Stimulated activated CD4-positive, alpha-beta T cell treated with anti-CD3 and anti-CD28 coated beads, Interleukin-1b, Interleukin-23, amount 100 ng/mL, for 4 hours (primary cell): ENCODE measurements around the gene ARID3C.

ENCODE experiments used
- DNase-seq, 2 donors: peaks; one replicate each; pipeline ENCODE4 v3.0.0-alpha.2; 2020; ENCODE audit warnings: low read depth in 2 of 2

Gene ARID3C, protein sequence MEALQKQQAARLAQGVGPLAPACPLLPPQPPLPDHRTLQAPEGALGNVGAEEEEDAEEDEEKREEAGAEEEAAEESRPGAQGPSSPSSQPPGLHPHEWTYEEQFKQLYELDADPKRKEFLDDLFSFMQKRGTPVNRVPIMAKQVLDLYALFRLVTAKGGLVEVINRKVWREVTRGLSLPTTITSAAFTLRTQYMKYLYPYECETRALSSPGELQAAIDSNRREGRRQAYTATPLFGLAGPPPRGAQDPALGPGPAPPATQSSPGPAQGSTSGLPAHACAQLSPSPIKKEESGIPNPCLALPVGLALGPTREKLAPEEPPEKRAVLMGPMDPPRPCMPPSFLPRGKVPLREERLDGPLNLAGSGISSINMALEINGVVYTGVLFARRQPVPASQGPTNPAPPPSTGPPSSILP

DNA sequence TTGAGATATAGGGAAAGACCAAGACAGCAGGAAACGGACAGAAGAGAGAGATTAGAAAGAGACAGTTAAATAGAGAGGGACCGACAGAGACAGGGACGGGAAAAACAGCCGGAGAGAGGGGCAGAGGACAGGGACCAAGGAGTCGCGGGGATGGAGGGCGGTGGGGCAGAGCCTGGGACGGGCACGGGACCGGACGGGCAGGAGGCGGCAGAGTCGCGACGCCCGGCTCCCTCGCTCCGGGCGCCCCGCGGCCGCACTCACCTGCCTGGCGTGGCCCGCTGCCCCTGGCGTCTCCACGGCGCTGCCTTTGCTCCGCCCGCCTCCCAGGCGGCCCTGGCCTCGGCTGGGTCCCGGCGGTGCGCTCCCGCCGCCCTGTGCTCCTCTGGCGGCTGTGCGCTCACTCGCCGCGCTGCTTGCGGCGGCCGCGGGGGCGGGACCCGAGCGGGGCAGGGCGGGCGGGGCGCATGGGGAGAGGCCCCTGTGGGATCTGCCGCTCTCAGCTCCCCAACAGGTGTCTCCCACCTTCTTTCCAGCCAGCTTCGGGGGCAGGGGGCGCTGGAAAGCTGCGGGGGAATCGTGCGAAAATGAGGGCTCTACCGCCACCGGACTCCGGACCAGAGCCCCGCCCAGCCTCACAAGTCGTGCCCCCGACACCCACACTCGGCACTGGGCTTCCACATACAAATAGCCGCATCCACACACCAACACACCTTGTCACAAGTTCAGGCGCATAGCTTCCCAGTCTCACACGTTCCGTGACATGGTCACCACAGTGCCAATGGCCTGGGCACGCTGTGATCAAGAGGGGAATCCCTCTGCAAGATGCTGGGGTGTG lies at the start of gene ARID3C:
Gene ARID3C (minus strand): TSS at position 411 of the 835 bp plus-strand sequence. CDS start 1,052 bp downstream, outside the sequence.
- peak; percentile 27 to 51 for DNase-seq

DNA sequence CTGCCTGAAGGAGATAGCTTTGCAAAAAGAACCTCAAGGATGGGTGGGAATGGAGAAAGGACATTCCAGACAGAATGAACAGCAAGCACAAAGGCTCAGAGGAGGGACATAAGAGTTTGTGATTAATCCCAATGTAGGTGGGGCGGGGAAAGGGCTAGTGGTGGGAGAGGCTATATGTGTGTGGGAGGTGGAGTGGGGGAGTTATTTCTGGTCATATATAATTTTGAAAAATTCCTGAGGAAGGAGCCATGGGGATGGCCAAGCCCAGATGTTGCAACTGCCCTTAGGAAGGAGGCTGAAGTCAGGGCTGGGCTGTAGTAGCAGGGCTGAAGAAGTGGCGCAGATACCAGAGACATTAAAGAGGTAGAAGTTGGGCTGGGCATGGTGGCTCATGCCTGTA lies 47.0 kb upstream of the ARID3C start:
- DNase-seq: no peak

DNA sequence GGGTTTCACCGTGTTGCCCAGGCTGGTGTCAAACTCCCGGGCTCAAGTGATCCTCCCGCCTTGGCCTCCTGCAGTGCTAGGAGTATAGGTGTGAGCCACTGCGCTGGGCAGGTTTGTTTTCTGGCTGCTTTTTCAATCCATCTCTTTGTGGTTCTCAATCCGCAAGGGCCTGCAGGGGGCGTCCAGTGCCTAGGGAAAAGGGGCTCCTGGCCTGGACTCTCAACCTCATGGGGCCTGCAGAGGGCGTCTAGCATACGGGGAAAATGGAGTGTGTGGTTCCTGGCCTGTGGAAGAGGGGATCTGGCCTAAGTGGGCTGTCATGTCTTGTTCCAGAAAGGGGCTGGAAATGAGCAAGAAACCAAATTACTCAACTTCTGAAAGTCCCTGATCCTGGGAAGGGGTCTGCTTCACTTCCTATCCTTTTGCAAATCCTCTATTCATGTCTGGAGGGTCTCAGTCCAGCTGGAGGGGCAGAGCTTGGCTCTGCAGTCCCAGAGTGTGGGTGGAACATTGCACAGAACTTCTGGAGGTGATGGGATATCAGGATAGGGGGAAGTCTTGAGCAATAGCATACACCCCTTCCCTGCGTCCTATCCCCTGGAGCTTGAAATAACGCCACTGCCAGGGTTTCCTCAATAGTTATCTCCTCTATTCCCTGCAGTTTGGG lies 46.3 kb upstream of the ARID3C start:
- peak; percentile 32 to 54 for DNase-seq

DNA sequence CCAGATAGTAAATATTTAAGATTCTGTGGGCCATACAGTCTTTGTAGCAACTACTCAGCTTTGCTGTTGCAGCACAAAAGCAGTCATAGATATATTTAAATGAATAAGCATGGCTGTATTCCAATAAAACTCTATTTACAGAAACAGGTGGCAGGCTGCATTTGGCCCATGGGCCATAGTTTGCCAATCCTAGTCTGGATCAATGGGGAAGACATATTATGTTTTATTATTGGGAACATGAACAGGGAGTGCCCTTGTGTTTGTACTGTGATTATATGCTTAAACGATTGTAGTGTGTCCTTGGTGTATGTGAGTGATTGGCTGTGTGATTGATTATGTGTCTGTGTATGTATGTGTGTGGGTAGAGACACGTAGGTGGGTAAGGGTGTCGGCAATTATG lies 45.6 kb upstream of the ARID3C start:
- no peak for DNase-seq

DNA sequence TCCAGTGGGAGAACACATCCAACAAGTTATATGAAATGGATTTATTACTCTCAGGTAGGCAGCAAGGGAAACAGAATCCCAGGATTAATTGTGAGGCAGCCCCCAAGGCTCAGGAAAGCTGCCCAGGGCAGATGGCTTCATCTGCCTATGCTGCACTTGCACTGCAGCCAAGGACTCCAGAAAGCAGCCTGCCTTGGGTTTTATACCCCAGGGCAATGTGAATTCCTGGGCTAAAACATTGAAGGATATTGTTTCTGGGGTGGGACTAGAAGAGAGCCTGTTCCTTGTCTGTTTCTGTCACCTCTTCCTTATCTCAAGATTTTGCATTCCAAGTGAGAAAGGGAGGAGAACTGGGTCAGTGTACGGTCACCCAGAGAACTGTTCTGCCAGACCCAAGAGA lies 42.4 kb upstream of the ARID3C start:
- DNase-seq: no peak

DNA sequence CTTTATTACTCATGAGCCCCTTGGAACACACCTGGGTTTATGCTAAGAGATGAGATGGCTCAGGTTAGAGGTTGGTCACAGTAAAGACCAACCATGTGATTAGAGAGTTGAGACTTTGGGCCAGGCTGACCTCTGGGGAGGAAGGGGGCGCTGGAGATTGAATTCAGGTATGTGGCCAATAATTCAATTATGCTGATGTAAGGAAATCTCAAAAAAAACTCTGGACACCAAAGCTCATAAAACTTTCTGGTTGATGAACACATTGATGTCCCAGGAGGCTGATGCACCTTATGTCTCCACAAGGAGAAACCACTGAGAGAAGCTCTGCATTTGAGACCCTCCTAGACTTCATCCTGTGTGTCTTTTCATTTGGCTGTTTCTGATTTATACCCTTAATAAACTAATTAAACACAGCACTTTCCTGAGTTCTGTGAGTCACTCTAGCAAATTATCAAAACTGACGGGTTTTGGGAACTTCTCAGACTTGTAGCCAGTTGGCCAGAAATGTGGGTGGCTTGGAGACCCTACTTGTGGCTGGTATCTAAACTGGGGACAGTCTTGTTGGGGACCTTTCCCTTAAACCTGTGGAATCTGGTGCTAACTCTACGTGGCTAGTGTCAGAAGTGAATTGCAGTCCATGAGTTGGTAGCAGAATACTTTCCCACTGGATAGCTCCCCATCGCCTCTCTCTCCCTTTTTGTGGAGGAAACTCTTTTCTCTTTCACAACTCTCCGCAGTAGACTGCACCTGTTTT lies 41.1 kb upstream of the ARID3C start:
- no peak for DNase-seq

DNA sequence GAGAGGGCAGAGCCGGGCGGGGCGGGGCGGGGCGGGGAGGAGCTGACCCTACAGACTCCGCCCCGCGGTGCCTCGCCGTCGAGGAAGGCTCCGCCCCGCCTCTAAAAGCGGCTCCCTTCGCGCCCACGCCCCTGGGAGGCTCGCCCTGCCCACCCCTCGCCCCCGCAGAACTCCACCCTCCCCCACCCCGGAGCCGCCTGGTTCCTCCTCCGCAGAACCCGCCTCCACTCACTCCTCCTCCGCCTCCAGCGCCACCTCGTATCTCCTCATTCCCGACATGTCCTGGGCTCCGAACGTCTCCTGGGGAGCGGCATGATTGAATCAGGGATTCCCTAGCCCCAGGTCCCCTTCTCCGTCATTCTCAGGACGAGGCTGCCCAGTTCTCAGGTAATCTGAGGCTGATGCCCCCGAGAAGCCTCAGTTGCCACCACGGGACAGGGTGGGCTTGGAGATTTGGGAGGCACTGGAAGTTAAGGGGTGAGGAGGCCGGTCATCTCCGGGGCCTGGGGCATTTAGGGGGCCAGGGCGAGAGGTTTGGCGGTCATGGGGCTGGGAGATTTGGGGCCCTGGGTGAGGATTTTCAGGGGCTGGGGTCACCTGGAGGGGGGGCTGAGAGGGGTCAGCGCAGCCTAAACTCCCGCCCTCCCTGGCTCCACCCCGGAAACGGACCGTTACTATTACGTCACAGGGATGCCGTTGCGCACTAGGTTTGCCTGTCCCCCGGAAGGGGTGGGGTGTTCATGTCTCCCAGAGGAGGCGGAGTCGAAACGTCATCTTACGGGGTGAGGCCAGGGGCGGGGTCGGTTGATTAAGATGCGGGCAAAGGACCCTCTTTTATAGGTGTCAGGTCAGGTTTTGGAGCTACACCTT lies 36.8 kb upstream of the ARID3C start:
- peak; percentile 73 to 80 for DNase-seq

DNA sequence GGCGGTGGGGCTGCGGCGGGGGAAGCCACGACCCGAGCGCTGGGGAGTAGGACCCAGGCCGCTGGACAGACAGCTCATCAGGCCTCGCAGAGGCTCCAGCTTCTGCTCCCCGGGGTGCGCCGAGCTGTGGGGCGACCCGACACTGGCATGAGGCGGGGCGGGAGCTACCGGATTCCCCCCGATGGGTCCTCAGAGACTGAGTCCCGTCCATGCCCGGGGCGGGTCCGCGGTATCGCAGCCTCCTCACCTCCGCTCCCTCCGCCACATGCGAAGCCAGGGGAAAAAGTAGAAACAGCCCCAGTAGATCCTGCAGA lies 36.2 kb upstream of the ARID3C start:
- no peak for DNase-seq

DNA sequence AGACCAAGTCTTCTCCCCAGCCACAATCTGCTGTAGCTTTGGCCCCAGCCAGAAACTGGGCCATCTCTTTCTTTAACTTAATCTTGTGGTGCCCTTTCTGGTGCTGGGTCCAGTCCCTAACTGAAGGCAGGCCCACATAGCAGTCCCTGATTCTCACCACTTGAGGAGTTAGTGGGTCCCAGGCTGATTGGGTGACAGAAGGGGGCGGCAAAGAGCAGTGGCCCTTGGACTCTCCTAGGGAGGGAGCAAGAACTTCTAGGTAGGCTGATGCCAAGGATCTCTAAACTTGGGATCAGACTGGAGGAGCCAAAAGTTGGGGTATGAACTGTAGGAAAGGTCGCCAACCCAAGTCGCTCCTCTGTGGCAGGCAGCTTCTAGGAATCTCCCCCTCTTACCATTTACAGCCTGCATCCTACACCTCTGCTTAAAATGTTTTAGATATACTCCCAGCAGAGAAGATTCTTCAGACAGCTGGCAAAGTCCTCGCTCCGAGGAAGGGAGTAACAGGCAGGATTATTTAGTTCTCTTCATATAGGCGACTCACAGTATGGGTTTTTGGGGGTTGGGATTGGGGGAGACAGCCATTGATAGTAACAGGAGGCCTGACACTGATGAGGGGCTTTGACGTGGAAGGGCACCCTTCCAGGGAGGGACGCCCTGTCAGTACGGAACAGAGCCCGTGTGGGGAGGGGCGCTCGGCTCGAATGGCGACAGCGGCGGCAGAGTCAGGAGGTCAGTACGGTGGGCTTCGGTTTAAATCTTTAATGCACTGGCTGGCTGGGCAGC lies 35.6 kb upstream of the ARID3C start:
- peak in 1 of 2 donors; percentile 68 for DNase-seq

DNA sequence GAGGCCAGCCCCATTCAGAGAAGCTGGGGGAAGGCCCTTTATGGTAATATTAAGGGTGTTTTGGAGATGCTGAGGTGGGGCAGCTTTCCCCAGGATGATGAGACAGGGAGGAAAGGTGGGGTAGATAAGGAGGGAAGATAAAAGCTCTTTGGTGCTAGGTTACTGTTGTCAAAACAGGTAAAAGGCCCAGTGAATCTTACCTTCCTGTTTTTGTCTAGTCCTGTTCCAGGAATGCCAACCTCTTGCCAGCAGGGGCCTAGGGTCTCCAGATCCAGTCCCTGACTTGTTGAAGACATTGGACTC lies 34.4 kb upstream of the ARID3C start:
- no peak for DNase-seq

DNA sequence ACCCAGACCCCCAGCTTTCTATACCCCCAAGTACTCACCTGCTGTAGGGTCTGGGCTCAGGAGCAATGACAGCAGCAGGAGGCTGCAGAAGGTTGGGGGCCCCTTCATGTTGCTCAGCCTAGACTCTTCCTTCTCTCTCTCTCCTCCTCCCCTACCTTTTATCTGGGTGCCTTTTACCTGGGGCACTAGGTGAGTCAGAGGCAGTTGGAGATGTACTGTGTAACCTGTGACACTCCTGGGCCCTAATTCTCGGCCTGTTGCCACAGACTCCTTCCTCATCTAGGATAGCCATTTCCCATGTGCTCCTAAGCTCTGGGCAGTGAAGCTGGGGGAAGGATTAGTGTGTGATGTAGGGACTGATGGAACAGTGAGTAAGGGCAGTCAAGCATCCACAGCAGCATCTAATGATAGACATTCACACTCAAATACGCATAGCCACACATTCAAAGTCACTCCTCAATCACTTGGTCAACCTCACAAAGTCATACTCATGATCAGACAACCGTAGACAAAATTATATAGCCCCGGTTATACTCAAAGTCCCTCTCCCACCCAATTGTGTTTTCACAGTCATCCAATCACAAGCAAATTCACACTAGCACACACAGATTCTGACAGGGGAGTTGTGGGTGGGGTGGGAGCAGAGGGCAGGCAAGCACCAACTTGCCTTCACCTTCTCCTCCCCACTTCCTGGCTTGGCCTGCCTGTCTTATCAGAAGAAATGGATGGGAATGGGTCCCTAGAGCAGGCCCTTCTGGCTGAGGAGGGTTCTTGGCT lies 33.8 kb upstream of the ARID3C start, which contains the start of gene CCL27:
Gene CCL27 (minus strand): TSS at position 132 of the 777 bp plus-strand sequence. CDS start 24 bp downstream, at position 108.
- DNase-seq: no peak

DNA sequence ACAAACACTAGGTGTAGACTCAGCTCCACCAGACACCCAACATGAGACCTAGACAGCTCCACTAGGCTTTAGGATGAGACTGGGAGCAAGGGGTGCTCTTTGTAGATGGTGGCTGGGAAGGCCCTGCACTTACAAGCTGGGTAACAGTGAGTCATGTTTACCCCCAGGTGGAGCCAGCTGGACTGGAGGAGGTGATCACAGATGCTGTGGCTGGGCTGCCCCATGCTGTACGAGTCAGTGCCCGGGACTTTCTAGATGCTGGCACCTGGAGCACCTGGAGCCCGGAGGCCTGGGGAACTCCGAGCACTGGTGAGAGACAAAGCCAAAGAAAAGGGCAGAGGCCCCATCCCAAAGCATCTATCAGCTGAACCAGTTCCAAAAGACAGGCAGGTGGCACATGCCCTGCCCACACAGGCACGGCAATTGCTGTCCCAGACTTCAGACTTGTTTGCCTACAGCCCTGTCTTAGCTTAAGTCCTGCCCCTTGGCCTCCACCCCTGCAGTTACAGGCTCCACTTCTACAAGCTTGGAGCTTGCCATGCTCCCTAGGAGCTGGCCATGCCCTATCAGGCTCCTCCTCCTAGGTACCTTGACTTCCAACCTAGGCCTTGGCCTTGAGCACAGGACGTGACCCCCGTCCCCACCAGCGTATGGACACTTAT lies 30.9 kb upstream of the ARID3C start:
- DNase-seq: no peak

DNA sequence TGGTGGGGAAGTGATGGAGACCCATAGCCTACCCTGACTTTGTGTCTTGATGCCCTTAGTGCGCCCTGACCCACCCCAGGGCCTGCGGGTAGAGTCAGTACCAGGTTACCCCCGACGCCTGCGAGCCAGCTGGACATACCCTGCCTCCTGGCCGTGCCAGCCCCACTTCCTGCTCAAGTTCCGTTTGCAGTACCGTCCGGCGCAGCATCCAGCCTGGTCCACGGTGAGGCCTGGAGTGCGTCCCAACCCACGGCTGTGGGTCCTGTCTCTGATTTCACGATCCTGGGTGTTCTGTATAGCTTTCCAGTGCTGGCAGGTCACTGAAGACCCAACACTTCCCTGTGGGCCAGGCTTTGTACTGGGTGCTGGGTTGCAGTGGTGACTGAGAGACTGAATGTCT lies 29.6 kb upstream of the ARID3C start:
- no peak for DNase-seq

DNA sequence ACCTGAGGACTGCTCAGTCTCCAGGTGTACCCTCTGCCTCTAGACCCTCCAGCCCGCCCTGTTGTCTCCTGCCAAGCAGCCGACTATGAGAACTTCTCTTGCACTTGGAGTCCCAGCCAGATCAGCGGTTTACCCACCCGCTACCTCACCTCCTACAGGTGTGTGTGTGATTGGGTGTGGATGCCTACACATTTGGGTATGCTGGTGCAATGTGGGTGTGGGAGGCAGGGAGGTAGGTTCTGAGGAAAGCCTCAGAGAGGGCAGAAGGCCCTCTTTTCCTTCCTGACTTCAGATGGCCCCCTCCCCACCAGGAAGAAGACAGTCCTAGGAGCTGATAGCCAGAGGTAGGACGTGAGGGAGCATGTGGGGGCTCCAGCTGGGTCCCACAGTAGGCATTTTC lies 28.1 kb upstream of the ARID3C start:
- DNase-seq: no peak

DNA sequence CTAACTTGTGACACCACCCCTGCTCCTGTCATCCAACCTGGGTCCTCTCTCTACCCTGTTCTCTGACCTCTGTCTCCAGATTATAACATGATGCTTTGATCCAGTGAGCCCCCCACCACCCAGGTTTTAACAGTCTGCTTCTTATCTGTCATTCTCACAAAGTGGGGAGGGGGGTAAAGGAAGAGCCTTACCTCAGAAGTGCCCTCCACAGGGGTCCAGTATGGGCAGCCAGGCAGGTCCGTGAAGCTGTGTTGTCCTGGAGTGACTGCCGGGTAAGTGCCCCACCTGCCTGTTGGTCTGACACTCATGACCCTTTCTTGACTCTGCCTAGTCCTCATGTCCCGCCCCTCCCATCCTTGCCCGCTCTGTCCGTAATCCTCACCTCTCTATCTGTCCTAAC lies 26.5 kb upstream of the ARID3C start:
- DNase-seq: no peak

DNA sequence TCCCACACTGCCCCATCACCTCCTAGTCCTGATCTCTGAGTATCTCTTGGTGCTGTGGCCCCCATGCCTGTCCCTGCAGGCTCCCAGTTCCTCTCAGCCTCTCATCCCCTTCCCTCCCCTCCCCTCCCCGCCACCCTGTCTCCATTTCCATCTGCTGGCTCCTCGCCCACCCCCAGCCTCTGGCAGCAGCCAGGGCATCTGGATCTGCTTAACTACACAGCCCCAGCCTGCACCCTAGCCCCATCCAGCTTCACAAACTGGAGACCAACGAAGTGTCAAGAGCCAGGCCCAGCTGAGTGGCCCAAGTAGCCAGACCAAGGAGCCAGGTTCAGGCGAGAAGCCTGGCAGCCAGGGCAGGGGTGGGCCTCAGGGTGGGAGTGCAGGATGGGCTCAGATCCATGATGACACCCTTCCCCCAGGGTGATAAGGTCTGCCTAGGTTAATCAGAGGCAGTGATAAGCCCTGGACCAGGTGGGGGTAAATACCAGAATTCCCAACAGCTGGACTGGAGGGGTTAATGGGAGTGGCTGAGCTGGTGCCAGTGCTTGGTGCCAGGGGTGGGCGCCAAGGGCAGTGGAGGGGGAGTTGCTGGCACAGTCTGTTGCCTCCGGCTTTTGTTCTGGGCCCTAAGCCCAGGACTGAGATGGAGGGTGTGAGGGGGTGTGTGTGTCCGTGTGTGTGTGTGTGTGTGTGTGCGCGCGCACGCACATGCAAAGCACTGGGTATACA lies 25.6 kb upstream of the ARID3C start:
- DNase-seq: no peak

DNA sequence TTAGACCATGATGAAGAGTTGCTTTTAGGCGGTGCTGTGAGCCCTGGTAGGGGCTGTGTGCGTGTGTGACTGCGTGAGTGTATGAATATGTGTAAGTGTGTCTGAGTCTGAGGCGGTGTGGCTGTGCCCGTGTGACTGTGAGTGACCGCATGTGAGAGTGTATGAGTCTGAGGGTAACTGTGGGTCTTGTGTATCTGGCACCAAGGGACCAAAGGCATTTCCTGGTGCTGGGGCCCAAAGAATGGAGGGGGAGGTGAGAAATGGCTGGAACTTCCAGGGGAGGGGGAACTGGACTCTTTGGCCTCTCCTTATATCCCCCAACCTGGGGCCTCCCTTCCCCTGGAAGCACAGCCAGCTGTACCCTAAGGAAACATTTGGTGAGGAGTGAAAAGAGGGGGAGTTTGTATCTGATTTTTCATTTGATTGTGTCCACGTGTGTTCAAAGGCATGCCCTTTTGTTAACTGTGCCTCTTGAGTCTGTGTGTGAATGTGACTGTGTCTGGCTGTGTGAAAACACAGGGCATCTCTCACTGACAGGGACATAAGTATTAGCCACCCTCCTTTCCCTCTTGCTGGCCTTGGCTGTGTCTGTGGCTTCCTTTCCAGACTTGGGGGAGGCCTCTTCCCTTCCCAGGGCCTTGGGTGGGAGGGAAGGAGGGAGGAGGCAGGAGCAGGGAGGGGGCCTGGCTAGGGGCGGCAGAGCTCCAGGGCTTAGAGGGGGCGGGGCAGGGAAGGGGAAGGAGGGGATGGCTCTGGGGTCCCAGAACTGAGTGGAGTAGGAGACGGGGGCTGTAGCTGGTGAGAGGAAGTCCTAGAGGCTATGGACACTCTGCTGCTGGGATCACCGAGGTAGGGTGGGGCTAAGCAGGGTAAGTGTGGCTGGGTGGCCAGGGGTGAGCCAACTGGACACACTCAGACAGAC lies 24.5 kb upstream of the ARID3C start:
- no peak for DNase-seq
